Mesenteric fat pad (tissue), 1 donor: ENCODE data around the gene CBLB. TPM values are rescaled to one million over a fixed set of nuclear protein-coding genes. Genes with fewer than 3 reads are reported as not detected.

Source experiments
- DNase-seq: peaks from one replicate; pipeline ENCODE4 v3.0.0-alpha.2; 2020; ENCODE audit warnings: low spot score
- total RNA-seq: library from RNA; stranded (reverse); fragmentation: NEBNext Ultra II Directional; extraction: Animal tissue kit (Norgen Biotek cat#: 25700); gene quantifications from one replicate; pipeline ENCODE4 v1.2.1, GENCODE V29; 2021
- donor health status: DM: yes; HTN: yes; CAD: no.

CBLB gene
- total RNA-seq, 1 donor from 2014 or later: 97.9 TPM

DNA sequence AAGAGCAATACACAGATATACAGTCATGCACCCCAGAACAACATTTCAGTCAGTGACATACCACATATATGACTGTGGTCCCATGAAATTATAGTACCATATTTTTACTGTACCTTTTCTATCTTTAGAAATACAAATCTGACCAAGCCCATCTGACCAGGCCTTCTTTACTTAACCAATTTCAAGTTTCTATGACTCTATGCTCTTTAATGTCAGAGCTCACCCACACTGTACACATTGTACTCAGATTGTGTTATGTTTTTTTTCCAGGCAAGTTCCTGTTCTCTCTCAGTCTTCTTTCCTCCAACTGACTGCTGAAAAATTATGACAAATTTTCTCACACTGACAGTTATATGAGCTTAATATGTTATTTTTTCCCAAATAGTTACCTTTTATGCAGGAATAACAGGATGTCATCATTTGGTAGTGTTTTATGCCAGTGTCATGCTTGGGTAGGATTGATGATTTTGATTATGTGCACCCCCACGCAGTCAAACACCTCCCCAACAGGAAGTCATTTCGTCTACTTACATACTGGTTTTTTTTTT is 8.0 kb upstream of the CBLB start:
- DNase-seq: no peak

DNA sequence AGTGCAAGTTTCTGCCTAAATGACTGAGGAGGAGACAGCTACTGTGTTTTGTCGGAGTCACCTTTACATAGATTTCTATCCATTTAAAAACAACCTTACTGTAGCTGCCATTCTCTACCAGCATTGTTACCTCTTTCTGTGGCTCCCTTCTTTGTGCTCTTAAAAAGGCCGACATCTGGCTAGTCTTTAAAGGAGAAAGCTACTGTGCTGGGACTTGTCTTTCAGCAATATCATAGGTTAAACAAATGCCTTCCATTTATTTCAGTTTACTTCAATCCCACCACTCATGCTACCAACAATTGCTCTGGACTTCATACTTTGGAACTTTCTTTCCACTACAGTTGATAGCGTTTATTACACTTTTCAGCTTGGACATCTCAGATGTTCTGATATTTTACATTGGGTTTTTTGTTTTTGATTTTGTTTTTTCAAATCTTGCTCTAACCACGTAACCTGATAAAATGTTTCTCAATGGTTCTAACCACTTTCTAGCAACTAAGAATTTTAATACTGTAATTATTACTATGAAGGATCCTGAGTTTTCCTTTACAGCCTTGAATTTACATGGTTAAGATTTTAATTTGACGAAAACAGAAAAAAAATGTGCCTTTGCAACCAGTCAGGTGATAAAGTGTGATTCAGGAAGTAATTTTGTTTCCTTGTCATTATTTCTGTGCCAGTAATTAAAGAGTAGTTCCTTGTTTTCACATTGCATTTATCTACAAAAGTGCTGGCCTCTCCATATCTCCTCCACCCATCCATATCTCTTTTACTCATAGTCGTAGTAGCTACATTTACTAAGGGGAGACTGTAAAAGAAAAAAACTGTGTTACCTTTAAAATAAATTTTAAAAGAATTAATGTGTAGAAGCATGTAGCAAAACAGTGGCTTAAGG is 1.3 kb upstream of the CBLB start:
- DNase-seq: no peak

DNA sequence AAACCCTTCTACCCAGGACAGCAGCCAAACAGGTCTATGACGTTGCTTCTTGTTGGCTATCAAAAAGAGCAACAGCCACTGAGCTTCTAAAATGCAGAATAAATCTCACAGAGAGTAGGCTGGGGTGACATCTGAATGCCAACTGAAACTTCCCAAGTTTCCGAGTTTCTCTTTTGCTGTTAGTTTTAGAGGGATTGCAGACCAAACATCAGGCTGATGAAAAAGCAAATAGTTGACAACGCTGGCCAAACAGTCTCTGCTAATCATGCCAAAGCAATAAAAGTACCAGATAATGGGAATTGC is 670 bp upstream of the CBLB start:
- no peak for DNase-seq

DNA sequence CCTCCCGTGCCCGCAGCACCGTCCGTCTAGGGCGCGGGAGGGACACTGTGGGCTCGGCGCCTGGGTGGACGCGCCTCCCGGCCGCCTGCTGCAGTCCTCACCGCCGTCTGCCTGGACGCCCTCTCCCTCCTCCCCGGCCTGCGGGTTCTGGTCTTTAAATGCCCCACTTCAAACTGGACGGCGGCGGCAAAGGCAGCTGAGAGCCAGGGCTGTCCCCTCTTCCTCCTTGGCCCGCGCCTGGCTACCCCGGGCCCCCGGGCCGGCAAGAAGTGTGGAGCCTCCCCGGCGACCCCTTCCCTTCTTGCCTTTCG is 426 bp downstream of the CBLB start:
- DNase-seq: peak; percentile 91

DNA sequence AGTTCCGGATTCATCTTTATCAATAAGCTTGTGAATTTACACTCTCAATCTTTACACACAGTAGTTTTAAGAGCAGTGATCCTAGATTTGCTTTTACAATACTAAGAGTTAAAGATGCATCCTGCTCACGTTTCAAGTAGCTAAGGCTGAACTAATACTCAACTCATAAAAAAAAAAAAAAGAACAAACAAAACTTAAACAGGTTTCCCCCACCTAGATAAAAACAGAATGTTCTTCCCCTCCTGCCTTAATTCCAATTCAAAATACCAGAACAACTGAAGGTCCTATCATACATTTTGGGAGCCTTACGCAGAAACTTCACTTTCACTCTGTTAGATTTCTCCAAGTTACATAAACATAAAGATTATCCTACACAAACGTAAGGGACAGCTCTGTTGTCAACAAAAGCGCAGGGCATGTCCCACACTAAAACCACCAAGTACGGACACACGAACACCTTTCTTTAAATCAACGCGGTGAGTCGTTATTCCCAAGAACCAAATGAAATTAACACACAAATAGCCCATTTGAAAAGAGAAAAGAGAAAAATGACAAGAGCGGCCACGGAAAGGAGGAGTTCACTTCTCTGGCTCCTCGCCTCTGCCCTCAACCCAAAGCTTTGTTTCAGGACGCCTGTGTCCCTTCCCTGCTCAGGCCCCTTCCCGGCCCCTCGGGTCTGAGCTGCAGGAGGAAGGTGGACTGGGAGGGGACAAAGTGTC is 941 bp downstream of the CBLB start:
- DNase-seq: no peak

DNA sequence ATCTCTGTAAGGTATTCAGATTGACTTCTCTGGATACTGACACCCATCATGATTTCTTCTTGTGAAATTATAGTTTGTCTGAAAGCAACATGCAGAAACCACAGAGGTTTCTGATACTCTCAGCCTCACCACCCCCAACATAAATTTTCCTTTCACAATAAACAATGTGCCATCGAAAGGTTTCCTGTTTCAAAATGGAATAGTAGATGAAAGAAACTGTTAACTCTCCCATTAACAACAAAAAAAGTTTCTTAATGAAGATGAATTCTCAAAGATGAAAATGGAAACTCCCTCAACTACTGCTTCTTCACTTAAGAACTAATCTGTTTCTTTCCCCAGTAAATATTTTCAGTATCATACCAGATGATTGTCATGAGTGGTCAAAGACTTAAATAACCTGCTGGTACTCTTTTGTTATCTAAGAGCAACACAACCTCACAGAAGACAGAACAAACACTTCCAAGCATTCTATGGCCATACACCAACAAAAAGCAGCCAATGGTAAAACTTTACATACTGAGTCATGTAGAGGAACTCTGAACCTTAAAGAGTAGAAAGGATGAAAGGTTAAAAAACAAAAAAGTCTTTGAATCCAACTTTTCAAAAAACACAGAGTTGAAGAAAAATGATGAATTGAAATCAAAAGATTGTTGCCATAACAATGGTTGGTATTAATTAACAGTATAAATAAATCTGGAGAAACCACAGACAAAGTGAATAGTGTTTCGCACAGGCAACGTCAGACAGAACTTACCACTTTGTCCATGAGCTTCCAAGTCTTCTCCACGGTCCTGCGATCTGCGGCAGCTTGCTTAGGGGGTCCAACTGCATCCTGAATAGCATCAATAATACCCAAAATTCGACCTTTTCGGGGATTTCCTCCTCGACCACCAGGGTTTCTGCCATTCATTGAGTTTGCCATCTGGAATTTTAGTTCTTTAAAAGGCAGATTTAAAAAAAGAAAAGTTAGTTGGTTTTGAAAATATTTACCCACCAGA is 1.9 kb downstream of the CBLB start:
- no peak for DNase-seq

DNA sequence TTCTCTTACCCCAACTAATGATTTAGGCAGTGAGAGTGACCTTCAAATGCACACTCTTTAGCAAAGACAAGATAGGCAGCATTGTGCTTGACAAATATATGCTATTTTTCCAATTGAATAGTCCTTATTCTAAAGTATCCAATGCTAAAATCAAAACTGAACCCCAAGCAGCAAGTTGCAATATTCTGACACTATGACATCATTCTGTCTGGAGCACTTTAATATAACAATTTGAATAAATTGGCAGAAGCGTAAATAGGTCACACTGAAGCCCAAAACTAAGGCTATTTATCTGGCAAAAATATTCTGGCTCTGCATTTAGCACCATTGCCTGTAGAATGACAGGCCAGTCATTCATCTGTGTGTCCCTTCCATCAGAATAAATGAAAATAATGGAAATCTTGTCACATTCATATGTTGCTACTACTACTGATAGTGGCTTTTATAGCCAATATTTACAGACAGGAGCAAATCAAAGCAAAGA is 2.9 kb downstream of the CBLB start:
- DNase-seq: no peak

DNA sequence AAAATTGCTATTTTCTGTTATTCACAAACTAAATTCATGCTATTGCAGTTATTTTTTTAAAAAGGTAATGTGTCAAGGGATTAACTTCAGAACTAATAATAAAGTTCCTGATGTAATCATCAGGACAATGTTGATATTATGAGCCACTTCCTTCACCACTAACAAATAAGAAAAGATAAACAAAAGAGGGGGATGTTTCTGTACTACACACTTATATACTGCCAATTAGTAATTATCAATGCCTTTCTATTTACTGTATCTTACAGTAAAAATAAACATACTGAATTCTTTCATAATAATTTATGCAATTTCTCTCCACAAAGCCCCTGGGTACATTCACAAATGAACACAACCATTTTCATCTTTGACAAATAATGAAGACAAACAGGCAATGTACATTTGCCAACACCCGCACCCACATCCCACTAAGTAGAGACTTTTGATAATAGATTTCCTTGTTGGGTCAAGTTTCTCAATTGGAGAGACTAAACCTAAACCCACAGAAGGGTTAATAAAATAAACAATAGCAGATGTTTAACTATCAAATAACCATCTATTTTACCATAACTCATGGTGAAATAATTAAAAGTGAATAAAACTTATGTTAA is 3.7 kb downstream of the CBLB start:
- no peak for DNase-seq

DNA sequence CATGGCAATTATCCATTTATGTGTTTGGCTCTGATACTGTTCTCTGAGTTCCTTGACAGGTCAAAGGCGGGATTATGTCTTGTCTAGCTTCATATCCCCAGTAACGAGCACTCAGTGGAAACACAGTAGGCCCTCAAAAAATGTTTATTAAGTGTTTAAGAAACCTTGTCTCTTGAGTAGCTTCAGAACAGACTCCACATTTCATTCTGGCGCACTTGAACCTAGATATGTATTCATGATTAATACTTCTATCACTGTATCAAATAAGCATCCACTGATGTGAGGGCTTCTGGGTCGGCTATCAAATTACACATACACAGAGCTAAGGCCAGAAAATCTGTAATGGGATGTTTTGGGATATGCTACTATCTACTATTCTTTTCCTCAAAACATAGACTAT is 4.6 kb downstream of the CBLB start:
- no peak for DNase-seq

DNA sequence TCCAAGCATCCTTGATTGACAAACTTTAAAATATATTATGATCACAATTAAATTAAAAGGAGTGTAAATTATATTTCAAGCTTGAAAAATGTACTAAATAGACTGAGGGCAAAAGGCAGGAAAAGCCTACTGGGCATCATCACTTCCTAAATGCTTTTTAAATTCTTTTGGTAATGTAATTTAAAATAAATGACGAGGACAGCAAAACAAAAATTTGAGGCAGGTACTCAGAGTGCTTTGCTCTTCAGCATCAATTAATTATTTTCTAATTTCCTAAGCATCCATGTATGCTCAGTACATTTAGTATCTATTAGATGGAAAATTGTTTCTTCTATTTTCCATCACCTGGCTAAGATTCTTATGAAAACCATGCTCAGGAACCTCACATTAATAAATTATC is 5.2 kb downstream of the CBLB start:
- DNase-seq: no peak

DNA sequence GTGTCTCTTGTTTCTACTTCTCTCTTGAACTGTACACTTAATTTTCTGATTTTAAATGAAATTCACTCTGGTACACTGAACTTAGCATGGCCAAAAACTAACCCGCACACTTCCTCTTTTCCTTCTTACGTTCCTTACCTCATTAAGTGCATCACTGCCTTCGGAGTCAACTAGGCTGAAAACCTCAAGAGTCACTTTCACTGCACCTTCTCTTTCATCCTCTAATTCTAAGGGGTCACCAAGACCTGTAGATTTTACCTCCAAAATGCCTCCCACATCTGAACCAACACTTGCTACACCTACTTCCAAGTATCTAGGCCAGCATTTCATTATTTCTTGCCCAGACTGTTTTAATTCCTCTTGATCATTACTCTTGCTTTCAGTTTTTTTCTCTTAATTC is 6.6 kb downstream of the CBLB start:
- no peak for DNase-seq

DNA sequence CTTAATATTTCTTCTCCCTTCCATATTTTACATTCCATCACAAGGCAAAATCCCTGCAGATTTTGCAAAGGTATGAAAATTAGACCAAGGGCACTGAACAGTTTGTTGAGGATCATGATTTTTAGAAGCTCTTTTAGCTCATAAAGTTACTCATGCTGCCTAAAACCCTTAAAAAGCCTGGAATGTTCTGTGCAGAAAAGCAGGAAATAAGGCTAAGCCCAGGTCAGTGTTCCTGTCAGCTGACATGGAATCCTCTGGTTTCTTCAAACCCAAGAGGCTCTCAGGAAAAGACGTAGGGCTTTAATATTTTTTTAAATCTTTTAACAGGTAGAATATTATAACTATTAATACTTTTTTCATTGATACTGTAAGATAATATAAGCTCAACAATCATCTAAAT is 8.2 kb downstream of the CBLB start:
- DNase-seq: no peak

DNA sequence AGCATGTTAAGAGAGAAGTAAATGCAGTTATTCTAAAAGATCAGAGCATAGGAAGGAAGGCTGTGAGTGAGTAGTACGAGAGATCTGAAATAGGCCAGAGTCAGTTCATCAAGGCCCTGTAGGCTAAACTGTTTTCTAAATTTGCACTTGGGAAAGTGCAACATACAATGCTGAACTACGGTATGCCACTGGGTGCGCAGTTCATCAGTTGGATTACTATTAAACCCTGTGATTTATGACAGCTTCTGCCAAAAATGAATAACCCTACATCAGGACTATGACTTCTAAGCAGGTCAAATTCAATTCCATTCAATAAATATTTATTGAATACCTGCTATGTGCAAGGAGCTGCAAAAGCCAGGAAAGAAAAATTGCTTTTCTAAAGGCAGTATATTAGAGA is 10.8 kb downstream of the CBLB start:
- no peak for DNase-seq

DNA sequence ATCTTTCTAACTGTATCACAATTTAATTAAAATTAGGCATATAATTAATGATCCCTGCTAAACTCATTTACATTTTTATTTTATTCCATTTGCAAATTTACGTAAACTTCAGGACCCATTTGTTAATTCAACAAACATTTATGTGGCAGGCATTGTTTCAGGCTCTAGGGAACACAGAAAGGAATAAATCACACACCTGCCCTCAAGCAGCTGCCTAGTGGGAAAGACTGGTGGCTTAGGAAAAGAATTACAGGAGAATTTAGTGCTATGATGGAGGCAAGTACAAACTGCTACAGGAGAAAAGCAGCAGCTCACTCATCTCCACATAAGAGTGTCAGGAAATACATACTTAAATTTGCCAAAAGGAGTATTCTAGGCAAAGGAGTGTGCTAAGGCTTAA is 11.2 kb downstream of the CBLB start:
- no peak for DNase-seq

DNA sequence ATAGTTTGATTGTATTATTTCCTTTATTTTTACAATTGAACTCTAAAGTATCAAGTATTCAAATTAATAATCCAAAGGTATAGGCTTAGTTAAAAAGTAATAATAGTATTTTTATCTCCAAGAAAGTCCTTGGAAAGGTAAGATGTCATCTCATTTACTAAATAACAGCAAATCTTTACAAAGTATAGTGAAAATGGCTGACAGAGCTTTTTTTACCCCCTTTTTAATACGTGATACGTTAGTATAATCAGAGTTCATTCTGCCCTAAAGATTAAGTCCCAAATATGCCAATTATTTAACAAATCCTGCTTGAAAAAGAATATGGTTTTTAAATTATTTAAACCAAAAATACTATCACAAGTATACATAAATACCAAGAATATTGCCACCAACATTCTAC is 12.2 kb downstream of the CBLB start:
- DNase-seq: no peak

DNA sequence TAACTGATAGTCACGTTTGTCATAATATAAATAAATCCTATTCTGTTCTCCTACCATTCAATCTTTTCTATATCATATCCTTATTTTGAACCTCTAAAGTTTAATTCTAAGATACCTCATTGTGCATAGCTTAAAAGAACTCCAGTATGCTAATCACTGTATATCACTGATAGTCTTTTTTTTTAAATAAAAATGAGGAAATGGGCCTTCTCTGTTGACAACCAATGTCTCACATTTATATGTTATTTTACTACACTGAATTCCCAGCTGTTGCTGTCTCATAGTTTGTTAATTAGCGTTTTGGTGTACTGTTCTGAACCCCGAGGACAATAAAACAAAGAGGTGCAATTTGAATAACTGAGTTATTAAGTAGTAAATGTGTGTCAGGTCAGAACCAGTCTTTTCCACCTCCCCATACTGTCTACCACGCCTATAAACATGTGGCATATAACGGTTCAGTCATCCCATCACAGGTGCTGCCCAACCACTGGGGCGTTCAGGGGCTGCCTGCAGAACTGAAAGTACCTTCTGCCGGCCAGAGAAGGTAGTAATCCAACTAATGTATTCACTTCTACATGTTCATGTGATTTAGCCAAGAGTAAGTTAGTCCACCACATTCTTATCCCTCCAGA is 14.9 kb downstream of the CBLB start:
- no peak for DNase-seq

DNA sequence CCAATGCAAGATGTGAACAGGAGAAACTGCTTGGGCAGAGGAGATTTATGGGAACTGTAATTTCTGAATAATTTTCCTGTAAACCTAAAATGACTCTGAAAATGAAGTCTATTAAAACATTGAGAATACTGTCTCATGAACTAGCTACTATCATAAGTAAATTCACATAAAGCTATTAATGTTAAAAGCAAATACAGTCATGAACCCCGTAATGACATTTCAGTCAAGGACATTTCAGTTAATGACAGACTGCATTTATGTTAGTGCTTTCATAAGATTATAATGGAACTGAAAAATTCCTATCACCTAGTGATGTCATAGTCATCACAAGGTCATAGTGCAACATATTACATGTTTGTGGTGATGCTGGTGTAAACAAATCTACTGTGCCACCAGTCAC is 17.2 kb downstream of the CBLB start:
- no peak for DNase-seq

DNA sequence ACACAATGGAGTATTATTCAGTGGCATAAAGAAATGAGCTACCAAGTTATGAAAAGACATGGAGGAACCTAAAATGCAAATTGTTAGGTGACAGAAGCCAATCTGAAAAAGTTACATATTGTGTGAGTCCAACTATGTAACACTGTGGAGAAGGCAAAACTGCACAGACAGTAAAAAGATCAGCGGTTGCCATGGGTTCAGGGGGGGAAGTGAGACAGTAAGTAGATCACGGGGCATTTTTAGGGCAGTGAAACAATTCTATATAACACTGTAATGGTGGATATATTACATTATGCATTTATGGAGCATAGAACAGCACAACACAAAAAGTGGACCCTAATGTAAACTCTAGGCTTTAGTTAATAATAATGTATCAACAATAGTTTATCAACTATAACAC is 17.6 kb downstream of the CBLB start:
- no peak for DNase-seq

DNA sequence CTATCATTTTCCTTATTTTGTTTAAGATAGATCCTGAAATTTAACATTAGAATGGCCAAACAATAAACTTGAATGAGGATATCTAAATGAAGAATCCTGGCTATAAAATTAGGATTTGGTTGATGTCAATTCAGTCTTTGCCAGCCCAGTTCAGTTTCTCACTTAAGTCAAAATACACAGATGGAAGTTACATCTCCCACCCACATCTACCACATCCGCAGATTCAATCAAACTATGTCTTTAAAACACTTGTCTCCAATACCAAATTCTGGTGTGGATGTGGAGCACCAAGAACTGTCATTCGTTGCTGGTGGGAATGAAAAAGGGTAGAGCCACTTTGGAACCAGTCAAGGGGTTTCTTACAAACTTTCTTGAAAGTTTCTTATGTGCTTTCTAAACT is 18.2 kb downstream of the CBLB start:
- no peak for DNase-seq

DNA sequence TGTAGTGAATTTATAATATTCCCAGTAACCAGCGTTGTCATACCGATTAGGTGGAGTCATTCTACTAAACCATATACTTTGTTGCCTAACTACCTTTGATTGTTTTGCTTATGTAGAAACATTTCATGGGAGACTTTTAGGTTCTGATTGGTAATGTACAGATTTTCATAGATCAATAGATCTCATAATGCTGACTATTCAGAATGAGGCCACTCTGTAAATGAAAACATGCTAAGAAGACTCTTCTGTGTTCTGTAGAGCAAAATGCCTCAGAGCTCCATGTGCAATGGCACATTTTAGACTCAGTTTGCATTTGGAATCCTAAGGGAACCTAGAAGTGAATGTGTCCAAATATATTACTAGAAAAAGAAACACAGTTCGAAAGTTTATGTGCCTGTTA is 20.0 kb downstream of the CBLB start:
- no peak for DNase-seq

DNA sequence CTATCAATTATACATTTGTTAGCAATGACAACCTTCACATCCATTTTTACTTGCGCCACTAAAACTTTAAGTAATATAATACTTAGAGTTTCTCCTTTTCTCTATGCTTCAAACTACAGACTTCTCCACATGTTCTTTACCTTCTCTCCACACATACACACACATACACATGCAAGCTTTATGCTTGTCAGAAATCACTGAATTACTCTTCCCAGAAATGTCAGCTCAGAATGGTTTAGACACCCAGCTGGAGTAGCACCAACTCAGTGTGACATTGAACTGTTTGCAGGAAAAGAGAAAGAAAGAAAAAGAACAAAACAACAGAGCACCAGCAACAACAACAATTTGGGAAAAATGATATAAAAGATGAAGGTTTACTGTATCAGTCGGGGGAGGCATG is 20.9 kb downstream of the CBLB start:
- DNase-seq: no peak
